ENCODE measurements around the gene TMEM59.
"Not testable (repeated sequence)": the region's sequence is repeated elsewhere in the genome, so short reads cannot be mapped to it uniquely, and the experiment has no call there.

TMEM59 gene

DNA sequence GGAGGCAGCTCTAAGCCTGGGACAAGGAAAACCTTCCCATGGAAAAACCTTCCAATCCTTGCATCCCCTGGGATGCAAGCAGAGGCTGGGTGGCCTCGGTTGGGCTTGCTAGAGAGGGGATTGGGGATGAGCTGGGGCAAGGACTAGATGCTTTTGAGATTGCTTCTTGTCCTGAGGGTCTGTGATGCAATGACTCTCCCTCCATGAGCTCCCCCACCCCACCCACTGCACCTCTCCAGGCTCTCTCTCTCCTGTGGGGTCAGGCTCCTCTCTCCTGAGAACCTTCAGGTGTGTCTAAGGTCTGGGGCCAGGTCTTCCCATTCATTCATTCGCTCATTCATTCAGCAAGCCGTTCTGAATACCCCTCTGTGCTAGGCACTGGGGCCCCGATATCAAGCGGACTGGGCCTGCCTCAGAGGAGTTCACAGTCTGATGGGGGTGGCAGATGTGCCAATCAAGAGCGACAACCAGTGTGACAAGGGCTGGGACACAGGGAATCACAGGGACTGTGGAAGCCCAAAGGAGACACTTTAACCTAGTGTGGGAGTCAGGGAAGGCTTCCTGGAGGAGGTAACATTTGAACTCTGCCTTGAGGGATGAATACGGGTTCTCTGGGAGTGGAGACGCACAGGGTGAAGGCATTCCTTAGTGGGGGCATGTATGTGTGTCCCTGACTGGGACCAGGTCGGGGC is 41.5 kb downstream of the TMEM59 start:
- no peak for DNase-seq

DNA sequence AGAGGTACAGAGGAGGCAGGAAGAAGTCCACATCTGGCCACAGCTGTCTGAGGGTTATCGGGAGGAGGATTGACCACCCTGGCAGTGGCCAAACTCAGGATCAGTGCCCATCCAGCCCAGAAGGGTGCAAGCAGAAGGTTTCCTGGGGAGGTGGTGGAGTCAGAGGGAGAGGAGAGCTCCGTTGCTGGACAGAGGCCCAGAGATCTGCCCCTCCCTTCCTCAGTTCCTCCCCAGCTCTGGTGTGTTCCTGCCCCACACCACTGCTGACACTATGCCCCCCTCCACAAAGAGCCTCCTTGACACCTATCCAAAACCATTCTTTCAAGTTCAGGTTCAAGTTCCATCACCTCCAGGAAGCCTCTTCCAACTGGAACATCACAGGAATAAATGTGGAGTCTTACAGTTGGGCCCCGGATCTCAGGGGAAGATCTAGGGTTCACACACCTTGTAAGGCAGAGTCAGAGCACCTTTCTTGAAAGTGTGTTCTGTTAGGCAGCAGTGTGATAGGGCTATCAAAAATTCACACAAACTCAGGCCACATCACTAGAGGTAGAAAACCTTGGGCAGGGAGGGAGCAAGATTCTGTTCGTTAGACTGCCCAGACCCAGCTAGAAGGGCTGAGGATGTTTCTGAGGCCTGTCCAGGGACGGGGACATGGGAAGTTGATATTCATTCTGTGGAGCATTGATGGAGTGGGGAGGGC is 42.4 kb downstream of the TMEM59 start:
- DNase-seq: no peak

DNA sequence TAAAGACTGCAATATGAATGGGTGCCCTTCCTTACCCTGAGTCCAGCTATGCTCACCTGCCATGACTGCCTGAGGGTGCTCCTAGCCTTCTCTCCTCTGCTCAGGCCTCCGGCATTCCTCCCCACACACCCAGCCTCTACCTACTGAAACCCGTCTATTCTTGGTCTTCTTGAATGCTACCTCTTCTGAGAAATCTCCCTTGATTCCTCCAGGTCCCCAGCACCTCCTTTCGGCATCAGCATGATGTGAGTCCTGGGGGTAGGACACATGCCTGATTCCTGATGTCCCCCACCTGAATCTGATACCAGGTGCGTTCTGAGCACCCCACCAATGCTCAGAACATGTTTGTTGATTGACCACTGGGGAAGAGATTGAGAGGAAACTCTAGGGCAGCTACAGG is 43.6 kb downstream of the TMEM59 start:
- no peak for DNase-seq

DNA sequence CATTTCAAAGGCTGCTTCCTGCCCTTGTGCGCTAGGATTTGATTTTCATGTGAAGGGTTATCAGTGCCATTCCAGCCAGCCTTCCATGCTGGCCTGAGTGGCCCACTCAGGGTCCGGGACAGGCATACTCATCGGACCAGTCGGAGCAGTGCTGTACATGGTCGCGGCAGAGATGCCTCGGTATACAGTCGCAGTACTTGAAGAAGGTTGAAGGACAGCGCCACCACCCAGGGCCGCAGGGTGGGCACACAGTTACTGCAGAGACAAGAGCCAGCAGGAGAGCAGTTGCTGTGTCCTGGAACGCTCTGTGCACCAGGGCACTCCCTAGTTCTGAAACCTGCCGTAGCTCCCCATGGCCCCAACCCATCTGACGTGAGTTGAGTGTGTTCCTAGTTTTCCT is 44.1 kb downstream of the TMEM59 start:
- DNase-seq: no peak

DNA sequence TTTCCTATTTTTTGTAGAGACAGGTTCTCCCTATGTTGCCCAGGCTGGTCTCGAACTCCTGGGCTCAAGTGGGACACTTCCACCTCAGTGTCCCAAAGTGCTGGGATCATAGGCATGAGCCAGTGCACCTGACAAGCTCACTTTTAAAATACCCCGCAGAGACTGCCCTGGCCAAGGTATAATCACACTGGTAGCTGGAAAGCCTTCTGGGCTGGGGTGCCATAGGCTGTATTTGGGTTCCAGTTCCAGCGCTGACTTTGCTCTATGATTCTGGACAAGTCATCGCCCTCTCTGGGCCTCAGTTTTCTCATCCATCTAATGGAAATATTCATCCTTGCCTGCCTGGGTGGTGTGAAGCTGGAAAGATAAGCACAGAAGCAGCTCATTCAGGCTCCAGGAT is 45.4 kb downstream of the TMEM59 start:
- no peak for DNase-seq

DNA sequence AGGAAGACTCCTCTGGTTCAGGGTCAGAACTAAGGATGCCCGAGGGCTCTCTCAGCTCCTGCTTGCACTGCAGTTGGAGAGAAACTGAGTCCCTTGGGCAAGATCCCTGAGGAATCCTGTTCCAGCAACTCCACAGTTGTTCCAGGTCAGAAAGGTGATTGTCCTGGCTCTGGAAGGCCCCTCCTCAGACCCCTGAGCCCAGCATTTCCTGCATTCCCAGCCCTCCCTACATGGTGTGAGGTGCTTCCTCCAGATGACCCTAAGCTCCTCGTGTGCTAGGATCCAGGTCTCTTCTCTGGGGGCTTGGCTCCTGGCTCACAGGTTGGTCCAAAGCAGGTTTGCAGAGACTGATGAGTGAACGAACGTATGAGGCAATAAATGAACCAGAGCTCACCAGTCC is 46.5 kb downstream of the TMEM59 start:
- no peak for DNase-seq

DNA sequence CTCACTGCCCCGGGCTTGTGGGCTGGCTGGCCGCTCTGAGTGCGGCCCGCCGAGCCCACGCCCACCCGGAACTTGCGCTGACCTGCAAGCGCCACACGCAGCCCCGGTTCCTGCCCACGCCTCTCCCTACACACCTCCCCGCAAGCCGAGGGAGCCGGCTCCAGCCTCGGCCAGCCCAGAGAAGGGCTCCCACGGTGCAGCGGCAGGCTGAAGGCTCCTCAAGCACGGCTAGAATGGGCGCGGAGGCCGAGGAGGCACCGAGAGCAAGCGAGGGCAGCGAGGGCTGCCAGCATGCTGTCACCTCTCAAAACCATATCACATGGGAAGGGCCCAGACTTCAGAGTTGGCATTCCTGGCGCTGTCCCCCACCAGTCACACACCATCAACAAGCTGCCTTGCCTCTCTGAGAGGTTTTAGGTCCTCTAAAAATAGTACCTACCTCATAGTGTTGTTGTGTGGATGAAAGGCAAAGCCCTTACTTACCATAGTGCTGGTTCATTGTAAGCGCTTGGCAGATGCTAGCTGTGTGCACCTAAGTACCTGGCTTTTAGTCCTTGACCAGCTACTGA is 48.4 kb downstream of the TMEM59 start:
- DNase-seq: no peak

DNA sequence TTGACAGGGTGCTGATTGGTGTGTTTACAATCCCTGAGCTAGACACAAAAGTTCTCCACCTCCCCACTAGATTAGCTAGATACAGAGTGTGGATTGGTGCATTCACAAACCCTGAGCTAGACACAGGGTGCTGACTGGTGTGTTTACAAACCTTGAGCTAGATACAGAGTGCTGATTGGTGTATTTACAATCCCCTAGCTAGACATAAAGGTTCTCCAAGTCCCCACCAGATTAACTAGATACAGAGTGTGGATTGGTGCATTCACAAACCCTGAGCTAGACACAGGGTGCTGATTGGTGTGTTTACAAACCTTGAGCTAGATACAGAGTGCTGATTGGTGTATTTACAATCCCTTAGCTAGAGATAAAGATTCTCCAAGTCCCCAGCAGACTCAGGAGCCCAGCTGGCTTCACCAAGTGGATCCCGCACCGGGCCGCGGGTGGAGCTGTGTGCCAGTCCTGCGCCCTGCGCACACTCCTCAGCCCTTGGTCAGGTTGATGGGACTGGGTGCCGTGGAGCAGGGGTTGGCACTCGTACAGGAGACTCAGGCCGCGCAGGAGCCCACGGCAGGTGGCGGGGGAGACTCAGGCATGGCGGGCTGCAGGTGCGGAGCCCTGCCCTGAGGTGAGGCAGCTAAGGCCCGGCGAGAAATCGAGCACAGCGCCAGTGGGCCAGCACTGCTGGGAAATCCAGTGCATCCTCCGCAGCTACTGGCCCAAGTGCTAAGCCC is 49.1 kb downstream of the TMEM59 start:
- DNase-seq: not testable (repeated sequence)

DNA sequence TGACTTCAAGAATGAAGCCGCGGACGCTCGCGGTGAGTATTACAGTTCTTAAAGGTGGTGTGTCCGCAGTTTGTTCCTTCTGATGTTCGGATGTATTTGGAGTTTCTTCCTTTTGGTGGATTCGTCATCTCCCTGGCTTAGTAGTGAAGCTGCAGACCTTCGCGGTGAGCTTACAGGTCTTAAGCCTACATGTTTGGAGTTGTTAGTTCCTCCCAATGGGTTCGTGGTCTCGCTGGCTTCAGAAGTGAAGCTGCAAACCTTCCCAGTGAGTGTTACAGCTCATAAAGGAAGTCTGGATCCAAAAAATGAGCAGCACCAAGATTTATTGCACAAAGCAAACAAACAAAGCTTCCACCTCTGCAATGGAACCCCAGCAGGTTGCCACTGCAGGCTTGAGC is 49.8 kb downstream of the TMEM59 start:
- no peak for DNase-seq

DNA sequence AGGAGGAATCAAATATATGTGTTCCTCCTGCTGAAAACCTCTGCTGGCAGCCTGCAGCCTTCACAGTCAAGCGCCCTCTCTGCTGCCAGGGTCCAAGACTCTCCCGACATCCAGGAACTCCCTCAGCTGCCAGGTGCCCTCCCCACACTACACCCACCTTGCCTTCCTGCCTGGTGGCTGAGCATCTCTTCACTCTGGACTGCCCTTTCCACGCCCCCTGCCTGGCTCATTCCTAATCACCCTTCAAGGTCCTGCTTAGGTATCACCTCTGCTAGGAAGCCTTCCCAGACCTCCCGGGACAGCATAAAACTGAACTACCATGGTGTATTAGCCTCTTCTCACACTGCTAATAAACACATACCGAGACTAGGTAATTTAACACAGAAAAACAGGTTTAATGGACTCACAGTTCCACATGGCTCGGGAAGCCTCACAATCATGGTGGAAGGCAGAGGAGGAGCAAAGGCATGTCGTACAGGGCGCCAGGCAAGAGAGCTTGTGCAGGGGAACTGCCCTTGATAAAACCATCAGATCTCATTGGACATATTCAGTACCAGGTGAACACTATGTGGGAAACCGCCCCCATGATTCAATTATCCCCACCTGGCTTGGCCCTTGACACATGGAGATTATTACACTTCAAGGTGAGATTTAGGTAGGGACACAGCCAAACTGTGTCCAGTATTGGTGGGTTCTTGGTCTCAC is 50.3 kb downstream of the TMEM59 start:
- no peak for DNase-seq

DNA sequence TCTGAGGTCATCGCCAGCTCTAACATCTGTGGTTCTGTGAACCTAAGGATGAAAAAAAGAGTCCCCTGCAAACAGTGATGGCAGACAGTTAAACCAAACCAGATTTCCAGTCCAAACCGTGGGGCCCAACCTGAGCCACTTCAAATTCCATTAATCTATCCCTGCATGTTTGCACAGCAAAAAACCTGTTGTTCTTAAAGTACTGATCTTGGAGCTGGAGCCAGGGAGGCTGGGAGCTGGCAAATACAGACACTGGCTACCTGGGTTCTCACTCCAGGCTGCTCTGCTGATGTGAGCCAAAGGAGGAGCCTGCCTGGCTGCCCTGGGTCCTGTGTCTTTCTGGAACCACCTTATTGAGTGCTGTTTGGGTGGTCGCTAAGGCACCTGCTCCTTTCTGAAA is 51.4 kb downstream of the TMEM59 start:
- no peak for DNase-seq

DNA sequence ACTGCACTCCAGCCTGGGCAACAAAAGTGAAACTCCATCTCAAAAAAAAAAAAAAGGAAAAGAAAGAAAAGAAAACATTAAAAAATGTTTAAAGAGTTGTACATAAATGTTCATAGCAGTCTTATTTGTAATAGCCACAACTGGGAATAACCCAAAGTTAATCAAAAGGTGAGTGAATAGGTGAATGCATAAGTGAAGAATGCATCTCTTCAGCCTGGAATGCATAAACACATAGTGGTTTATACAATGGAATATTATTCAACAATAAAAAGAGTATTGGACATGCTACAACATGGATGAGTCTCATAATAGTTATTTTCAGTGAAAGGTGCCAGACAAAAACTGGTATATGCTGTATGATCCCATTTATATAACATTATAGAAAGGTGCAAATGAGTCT is 53.1 kb downstream of the TMEM59 start:
- no peak for DNase-seq

DNA sequence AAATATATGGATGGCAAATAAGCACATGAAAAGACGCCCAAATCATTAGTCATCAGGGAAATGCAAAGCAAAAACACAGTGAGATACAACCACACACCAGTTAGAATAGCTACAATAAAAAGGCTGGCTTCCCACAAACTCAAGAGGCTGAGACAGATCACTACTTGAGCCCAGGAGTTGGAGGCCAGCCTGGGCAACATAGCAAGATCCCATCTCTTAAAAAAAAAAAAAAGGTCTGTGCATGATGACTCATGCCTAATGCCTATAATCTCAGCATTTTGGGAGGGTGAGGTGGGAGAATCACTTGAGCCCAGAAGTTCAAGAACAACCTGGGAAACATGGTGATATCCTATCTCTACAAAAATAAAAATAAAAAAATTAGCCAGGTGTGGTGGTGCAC is 54.8 kb downstream of the TMEM59 start:
- no peak for DNase-seq

DNA sequence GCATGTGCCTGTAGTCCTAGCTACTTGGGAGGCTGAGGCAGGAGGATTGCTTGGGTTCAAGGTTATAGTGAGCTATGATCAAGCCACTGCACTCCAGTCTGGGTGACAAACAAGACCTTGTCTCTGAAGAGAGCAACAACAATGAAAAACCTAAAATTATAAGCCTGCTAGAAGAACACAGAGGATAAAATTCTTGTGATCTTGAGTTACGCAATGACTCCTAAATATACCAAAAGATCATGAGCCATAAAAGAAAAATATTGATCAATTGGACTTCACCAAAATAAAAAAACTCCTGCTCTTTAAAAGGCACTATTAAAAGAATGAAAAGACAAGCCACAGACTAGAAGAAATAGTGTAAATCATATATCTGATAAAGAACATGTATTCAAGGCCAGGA is 57.3 kb downstream of the TMEM59 start:
- DNase-seq: no peak

DNA sequence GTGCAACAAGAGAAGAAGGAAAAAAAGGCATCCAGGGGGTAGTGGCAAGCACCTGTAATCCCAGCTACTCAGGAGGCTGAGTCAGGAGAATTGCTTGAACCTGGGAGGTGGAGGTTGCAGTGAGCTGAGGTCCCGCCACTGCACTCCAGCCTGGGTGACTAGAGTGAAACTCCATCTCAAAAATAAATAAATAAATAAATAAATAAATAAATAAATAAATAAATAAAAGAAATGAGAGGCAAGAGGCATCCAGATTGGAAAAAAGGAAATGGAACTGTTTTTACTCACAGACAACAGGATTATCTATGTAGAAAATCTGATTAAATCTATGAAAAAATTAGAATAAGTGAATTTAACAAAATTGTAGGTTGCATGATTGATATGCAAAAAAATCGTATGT is 58.5 kb downstream of the TMEM59 start:
- not testable (repeated sequence) for DNase-seq

DNA sequence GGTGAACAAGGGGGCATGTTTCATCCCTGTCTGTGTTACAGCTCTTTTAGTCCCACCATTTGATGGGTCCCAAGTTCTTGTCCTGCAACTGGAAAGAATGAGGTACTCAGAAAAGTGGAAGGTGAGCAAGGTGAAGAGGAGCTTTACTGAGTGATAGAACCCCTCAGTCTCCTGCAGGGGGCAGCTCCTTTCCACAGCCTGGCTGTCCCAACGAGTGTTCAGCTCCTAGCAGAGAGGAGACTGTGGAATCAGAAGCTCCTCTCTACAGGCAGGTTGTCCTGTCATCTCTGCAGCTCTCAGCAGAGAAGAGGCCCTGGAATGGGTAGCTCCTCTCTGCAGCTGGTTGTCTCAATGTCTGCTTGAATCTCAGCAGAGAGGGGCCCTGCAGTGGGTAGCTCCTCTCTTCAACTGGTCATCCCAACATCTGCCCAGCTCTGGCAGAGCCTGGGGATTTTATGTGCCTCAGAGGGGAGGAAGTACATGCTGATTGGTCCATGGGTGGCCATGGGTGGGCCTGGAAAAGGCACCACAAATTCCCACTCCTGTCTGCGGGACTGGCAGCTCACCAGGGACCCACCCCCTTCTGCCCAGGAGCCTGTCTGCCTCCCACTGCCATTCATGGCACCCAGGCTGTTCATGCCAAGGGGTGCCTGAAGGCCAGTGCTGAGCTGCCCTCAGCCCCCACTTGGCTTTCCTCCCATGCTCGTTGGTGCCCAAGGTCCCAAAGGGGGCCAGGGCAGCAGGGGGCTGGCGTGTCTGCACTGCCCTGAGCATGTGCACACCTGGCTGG is 60.7 kb downstream of the TMEM59 start:
- no peak for DNase-seq

DNA sequence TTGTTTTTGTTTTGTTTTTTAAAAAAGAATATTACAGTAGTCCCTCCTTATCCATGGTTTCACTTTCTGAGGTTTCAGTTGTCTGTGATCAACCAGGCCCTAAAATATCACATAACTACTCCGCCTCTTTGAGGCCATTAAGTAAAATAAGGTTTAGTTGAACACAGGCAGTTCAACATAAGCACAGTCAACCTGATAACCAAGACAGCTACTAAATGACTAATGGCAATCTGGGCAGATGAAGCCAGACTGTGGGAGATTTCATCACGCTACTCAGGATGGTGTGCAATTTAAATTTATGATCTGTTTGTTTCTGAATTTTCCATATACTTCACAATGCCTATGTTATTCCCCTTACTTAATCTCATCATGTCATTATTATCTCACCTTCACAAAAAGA is 65.1 kb downstream of the TMEM59 start:
- no peak for DNase-seq

DNA sequence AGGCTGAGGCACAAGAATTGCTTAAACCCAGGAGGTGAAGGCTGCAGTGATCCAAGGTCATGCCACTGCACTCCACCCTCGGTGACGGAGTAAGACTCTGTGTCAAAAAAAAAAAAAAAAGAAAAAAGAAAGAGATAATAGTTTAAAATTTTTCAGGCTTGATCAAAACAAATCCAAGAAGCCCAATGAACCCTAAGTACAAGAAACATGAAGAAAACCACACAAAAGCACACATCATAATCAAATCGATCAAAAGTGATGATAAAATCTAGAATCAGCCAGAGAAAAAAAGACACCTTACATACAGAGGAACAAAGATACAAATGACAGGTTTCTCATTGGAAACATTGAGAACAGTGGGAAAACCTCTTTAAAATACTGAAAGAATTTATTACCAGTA is 66.5 kb downstream of the TMEM59 start:
- DNase-seq: no peak

DNA sequence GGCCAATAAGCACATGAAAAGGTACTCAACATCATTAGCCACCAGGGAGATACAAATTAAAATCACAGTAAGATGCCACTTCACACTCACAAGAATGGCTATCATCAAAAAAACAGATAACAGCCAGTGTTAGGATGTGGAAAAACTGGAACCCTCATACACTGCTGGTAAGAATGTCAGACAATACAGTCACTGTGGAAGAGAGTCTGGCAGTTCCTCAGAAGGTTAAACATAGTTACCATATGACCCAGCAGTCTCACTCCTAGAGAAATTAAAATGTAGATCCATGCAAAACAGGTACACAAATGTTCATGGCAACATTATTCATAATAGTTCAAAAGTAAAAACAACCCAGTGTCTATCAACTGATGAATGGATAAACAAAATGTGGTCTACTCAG is 68.3 kb downstream of the TMEM59 start:
- DNase-seq: no peak

DNA sequence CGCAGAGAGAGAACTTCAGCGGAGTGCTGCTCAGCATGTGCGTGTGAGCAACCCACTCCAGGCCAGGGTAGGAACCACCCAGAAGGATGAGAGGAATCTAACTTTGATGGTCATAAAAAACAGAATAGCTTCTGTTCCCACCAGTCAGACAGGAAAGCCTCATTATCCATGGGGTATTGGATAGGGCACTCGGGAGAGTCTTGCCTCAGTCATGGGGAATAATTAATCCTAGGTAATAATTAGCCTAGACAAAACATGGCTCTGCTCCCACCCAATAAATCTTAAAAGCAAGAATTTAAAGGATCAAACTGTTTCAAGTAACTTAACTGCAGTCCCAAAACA is 70.3 kb downstream of the TMEM59 start:
- DNase-seq: no peak

DNA sequence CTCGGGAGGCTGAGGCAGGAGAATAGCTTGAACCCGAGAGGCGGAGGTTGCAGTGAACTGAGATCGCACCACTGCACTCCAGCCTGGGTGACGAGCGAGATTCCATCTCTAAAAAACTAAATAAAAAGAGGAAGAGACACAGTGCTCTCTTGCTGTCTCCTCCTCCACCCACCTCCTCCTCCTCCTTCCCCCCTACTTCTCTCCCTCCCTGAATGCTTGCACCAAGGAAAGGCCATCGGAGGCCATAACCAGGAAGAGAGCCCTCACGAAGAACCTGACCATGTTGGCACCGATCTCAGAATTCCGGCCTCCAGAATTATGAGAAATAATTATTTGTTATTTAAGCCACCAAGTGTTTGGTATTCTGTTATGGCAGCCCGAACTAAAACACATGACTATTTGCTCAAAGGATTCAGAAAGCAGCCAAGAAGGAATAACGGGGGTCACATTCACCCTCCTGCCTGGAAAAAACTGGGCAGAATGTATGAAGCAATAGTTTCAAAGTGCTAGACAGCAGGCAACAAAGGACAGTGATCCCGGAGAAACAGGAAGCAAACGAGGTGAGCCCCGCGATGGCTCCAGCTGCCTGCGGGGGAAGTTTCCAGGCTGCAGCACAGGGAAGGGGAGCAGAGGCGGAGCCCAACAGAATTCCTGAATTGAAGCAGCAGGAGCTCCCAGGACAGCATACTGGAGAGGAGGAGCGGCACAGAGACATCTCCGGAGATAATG is 70.8 kb downstream of the TMEM59 start:
- no peak for DNase-seq

DNA sequence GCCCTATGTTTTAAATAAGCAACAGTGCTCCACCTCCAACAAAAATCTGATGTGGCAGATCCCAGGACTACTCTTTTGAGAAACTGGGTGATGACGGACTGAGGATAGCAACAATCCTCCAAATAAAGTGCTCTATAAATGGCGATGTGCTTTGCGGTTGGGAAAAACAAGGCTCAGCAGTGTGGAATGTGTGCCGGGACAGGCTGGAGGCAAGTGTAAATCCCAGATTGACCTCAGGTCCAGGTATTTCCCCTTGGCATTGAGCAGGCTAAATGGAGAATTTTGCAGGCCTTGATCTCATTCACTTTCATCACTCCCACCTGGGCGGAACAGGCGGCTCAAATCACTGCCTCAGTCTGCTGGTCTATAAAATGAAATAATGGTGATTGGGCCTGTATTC is 71.8 kb downstream of the TMEM59 start:
- no peak for DNase-seq

Data from CD4-positive, alpha-beta T cell treated with Interleukin-17A for 4 hours (primary cell).